ENCODE measurements around the gene SH3RF2. TPM values are rescaled to one million over a fixed set of nuclear protein-coding genes. Genes with fewer than 3 reads are reported as not detected.

The SH3RF2 gene
- total and polyA plus RNA-seq, 9 of the 15 experiments (the other 6 are each of a cell fraction or from before 2014, with no cell fraction given), result 0.05 TPM; not detected in 8

- ATAC-seq (peak; percentile 80), FAIRE-seq (peak; percentile 82)
- TF ChIP-seq ETS2 (tag; IDR thresholded peaks at IDR 0.05; ENCODE audit: borderline replicate concordance, poor library complexity, severe bottlenecking) (no peak), SUPT5H (IDR thresholded peaks at IDR 0.05) (no peak), ZNF133 (CRISPR knock-in tag; IDR thresholded peaks at IDR 0.05) (no peak), BRD9 (IDR thresholded peaks at IDR 0.05; ENCODE audit: low read depth, partially characterized antibody) (no peak), RNF219 (CRISPR knock-in tag; IDR thresholded peaks at IDR 0.05) (no peak), ZNF717 (CRISPR knock-in tag; IDR thresholded peaks at IDR 0.05) (no peak), ELF4 (CRISPR knock-in tag; IDR thresholded peaks at IDR 0.05) (no peak), ZBTB40 (IDR thresholded peaks at IDR 0.05) (no peak), ZBTB40 (CRISPR knock-in tag; IDR thresholded peaks at IDR 0.05) (no peak), HNRNPLL (IDR thresholded peaks at IDR 0.05; ENCODE audit: low read depth, low read length, poor library complexity, severe bottlenecking) (no peak)
Observed at GRCh38 chr5:146042628-146043279, 106.4 kb downstream of the SH3RF2 start.

More at GRCh38 chr5:146042628-146043279, 106.4 kb downstream of the SH3RF2 start:
- ChIA-PET POLR2A (interaction anchor here (0.6 to 0.8 kb wide), 4 partner anchors 9 to 625 kb away, joined by 3 to 4 read pairs (median 4); no protein-coding TSS in a partner anchor), CTCF (ENCODE audit: low intra/inter-chr PET ratio) (no interaction called here)
- in situ Hi-C loops (cut with MboI), result no loop called here
- H4K20me1 ChIP-seq (replicated peaks; ENCODE audit: control insufficient read depth, insufficient read depth, low read length), result no peaks in the 10 kb centered on the region
- intact Hi-C loops (cut with micrococcal nuclease), result no loop called here
- peaks cover 6 to 33% of the 10 kb centered on the region in 2 experiments; a peak in 3 of 5 replicates for H3K4me1 ChIP-seq (replicated peaks in 1 of 2; ENCODE audit: control insufficient read depth in 2 of 2, insufficient read depth in 2 of 2, low read length in 2 of 2)
- H3K4me3 ChIP-seq, result no peak overlapping the region
- H2AFZ ChIP-seq (ENCODE audit: low read depth, low read length), result peak overlapping the region; percentile 87
- 4% methylated on average over 4 of the region's 5 CpGs for WGBS (ENCODE audit: insufficient coverage, low coverage, missing lambda C conversion rate)
- H3K27ac ChIP-seq (ENCODE audit: extremely low read depth, low read depth, low read length), result peak overlapping the region; percentile 65
- no peaks in the 10 kb centered on the region for H3K36me3 ChIP-seq (ENCODE audit: control insufficient read depth, insufficient read depth, low read length)
- DNase-seq (ENCODE audit: extremely low read depth in 1 of 4, low spot score in 3 of 4), result peak; percentile 58 to 78 (median 64)
- H3K4me2 ChIP-seq (ENCODE audit: insufficient read depth, low read length), result peak overlapping the region; percentile 67
- no peaks in the 10 kb centered on the region for H3K9me1 ChIP-seq (ENCODE audit: control insufficient read depth, insufficient read depth, low read length)
- no peaks in the 10 kb centered on the region for H3K79me2 ChIP-seq (ENCODE audit: control insufficient read depth, insufficient read depth, low read length)
- no peaks in the 10 kb centered on the region for H3K27me3 ChIP-seq (ENCODE audit: control insufficient read depth in 2 of 2, insufficient read depth in 2 of 2, low read length in 2 of 2)
- no peaks in the 10 kb centered on the region; the same call in 1 of the 2 replicates for H3K9me3 ChIP-seq (replicated peaks; ENCODE audit: control insufficient read depth, insufficient read depth, low read depth, low read length)
- H3K9ac ChIP-seq (ENCODE audit: insufficient read depth in 1 of 2, low read depth in 2 of 2, low read length in 2 of 2), result peak overlapping the region; percentile 23 to 80; a peak in 2 of 4 replicates
- BruUV-seq (replicated peaks), result no TSS peak

Measured in K562 (cell line).